Mucosa of rectum (tissue), 2 donors: Measurements from ENCODE around the gene TBPL2.

Experiments
- H3K27ac ChIP-seq, 2 donors: one replicate each; pipeline ENCODE4 v1.7.0; 2013; ENCODE audit warnings: inconsistent platforms in 2 of 2, low read depth in 2 of 2, low read length in 2 of 2
- H3K27me3 ChIP-seq, 2 donors: one replicate each; pipeline ENCODE4 v1.7.0; 2013; ENCODE audit warnings: low read length in 2 of 2; ENCODE audit not compliant: control insufficient read depth in 2 of 2, insufficient read depth in 2 of 2
- H3K36me3 ChIP-seq, 2 donors: one replicate each; pipeline ENCODE4 v1.7.0; 2013; ENCODE audit warnings: low read length in 2 of 2; ENCODE audit not compliant: control insufficient read depth in 2 of 2, insufficient read depth in 2 of 2
- H3K4me1 ChIP-seq, 2 donors: one replicate each; pipeline ENCODE4 v1.7.0; 2013; ENCODE audit warnings: low read length in 2 of 2, mild to moderate bottlenecking in 1 of 2; ENCODE audit not compliant: control insufficient read depth in 2 of 2, insufficient read depth in 2 of 2
- H3K4me3 ChIP-seq, 2 donors: one replicate each; pipeline ENCODE4 v1.7.0; 2013; ENCODE audit warnings: low read length in 2 of 2
- H3K9ac ChIP-seq, 2 donors: one replicate each; pipeline ENCODE4 v1.7.0; 2013; ENCODE audit warnings: low read length in 2 of 2, low read depth in 1 of 2, mild to moderate bottlenecking in 1 of 2
- H3K9me3 ChIP-seq, 2 donors: one replicate each; pipeline ENCODE4 v1.7.0; 2013; ENCODE audit warnings: low read length in 2 of 2; ENCODE audit not compliant: control insufficient read depth in 2 of 2
- donor health status: healthy.
- donor health status: Normal muscosa, but diverticular disease.

The TBPL2 gene

DNA sequence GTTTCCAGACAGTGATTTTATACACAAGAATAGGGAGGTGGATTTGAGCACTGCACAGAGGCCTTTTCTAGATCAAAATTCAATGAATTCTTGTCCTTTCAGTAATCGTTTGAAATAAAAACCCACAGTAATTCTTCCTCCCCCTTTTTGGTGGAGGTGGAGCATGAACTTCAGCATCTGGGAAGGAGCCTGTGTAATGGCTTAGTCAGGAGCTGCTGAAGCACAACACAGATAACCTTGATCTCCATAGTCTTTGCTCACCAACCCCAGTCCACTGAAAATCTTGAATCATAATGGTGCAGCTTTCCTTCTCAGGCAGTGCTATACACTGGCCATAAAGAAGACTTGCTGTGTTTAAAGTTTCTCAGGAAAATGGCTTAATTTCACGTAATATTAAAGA, 6.4 kb upstream of the TBPL2 start:
- no peaks in the 10 kb centered on the region for H3K9me3 ChIP-seq
- H3K36me3 ChIP-seq: no peaks in the 10 kb centered on the region
- no peaks in the 10 kb centered on the region for H3K27me3 ChIP-seq
- H3K27ac ChIP-seq: no peak overlapping the region
- peaks cover 6 to 17% of the 10 kb centered on the region in 2 donors for H3K4me1 ChIP-seq
- no peak overlapping the region for H3K9ac ChIP-seq
- H3K4me3 ChIP-seq: no peak overlapping the region

DNA sequence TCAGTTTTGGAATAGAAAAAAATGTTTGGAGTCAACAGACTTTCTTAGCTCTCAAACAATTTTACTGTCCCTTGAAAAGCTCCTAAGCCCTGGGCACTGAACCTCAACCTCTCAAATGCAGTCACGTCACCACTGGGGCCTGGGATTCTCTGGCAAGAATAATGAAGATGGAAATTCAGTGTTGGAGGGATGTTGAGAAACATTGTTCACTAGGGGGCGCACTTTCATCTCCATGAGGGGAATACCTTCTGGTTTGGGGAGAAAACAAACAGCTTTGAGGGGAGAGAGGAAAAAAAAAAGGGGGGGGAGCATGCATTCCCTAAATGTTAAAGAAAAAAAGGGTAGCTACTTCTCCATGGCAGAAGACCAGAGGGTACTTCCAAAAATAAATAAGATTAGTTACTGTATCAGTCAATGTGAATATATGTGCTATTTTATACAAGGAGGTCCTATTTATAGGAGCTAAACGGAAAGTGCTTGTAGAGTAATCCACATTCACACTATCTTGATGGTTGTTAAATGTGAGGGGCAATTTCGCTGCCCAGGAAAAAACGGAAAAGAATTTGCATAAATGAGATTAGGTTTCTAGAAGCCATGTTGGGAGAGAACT, 5.8 kb upstream of the TBPL2 start:
- Histone ChIP-seq H3K36me3 (no peaks in the 10 kb centered on the region), H3K9ac (no peak overlapping the region), H3K4me3 (no peak overlapping the region), H3K27ac (no peak overlapping the region), H3K27me3 (no peaks in the 10 kb centered on the region), H3K9me3 (no peaks in the 10 kb centered on the region), H3K4me1 (peaks cover 6 to 11% of the 10 kb centered on the region in 2 donors)

DNA sequence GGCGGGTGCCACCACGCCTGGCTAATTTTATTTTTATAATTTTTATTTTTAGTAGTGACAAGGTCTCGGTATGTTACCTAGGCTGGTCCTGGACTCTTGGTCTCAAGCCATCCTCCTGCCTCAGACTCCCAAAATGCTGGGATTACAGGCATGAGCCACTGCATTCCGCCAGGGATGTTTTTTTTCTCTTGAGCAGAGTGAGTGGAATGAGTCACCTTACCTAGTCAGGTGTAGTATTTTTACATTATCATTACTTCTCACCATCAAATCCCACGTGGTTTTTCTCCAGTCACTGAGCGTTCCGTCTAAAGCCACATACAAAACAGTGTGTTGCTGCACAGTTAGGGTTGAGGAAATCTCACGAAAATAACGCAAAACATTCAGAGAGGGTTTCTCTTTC, 870 bp upstream of the TBPL2 start:
- H3K9me3 ChIP-seq: no peaks in the 10 kb centered on the region

GRCh38 chr14:55438066-55438683, 2.2 kb downstream of the TBPL2 start:
- Histone ChIP-seq H3K27ac (no peak overlapping the region), H3K27me3 (no peaks in the 10 kb centered on the region), H3K4me3 (no peak overlapping the region)

More for the DNA sequence above, 870 bp upstream of the TBPL2 start:
- Histone ChIP-seq H3K27me3 (no peaks in the 10 kb centered on the region), H3K36me3 (no peaks in the 10 kb centered on the region), H3K4me1 (peaks cover 0 to 3% of the 10 kb centered on the region in 2 donors), H3K4me3 (no peak overlapping the region), H3K27ac (no peak overlapping the region), H3K9ac (no peak overlapping the region)

DNA sequence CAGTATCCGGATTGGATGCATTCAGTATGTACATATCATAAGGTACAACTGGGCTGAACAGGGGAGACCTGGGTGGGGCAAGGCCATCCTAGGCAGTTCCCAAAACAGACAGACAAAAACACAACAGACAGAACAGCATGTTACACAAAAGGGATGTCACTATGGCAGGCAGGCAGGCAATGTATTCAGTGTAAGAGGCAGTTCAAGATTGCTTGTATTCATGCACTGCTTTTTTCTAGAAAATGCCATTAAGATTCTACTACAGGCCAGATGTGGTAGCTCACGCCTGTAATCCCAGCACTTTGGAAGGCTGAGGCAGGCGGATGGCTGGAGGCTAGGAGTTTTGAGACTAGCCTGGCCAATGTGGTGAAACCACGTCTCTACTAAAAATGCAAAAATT, 3.5 kb downstream of the TBPL2 start:
- Histone ChIP-seq H3K4me3 (no peak overlapping the region), H3K27me3 (no peaks in the 10 kb centered on the region), H3K9me3 (no peaks in the 10 kb centered on the region), H3K36me3 (no peaks in the 10 kb centered on the region), H3K27ac (no peak overlapping the region), H3K9ac (no peak overlapping the region), H3K4me1 (peaks cover 10% of the 10 kb centered on the region in 2 donors)

More at GRCh38 chr14:55438066-55438683, 2.2 kb downstream of the TBPL2 start:
- Histone ChIP-seq H3K4me1 (peaks cover 10% of the 10 kb centered on the region in 2 donors), H3K9me3 (no peaks in the 10 kb centered on the region), H3K36me3 (no peaks in the 10 kb centered on the region), H3K9ac (no peak overlapping the region)

GRCh38 chr14:55436519-55436918, 3.9 kb downstream of the TBPL2 start:
- Histone ChIP-seq H3K27ac (no peak overlapping the region), H3K9ac (no peak overlapping the region), H3K9me3 (no peaks in the 10 kb centered on the region), H3K4me1 (peaks cover 10% of the 10 kb centered on the region in 2 donors), H3K27me3 (no peaks in the 10 kb centered on the region), H3K4me3 (no peak overlapping the region), H3K36me3 (no peaks in the 10 kb centered on the region)

- no peaks in the 10 kb centered on the region for H3K9me3 ChIP-seq
- H3K27ac ChIP-seq: no peak overlapping the region
- H3K4me1 ChIP-seq: peaks cover 10 to 13% of the 10 kb centered on the region in 2 donors
- H3K9ac ChIP-seq: no peak overlapping the region
- no peak overlapping the region for H3K4me3 ChIP-seq
- no peaks in the 10 kb centered on the region for H3K36me3 ChIP-seq
- H3K27me3 ChIP-seq: no peaks in the 10 kb centered on the region
These were observed 5.6 kb downstream of the TBPL2 start for GRCh38 chr14:55434805-55435174.

GRCh38 chr14:55433880-55434804, 6.3 kb downstream of the TBPL2 start:
- H3K9ac ChIP-seq: no peak overlapping the region
- H3K27me3 ChIP-seq: no peaks in the 10 kb centered on the region
- peaks cover 10 to 16% of the 10 kb centered on the region in 2 donors for H3K4me1 ChIP-seq
- no peak overlapping the region for H3K4me3 ChIP-seq
- H3K36me3 ChIP-seq: no peaks in the 10 kb centered on the region
- no peaks in the 10 kb centered on the region for H3K9me3 ChIP-seq
- H3K27ac ChIP-seq: no peak overlapping the region

- Histone ChIP-seq H3K9me3 (no peaks in the 10 kb centered on the region), H3K36me3 (no peaks in the 10 kb centered on the region), H3K4me1 (peaks cover 10 to 17% of the 10 kb centered on the region in 2 donors), H3K9ac (no peak overlapping the region), H3K4me3 (no peak overlapping the region), H3K27me3 (no peaks in the 10 kb centered on the region), H3K27ac (no peak overlapping the region)
These were observed 7.8 kb downstream of the TBPL2 start for GRCh38 chr14:55432628-55433027.
